Activated naive CD4-positive, alpha-beta T cell treated with anti-CD3 and anti-CD28 coated beads, Interleukin-2, amount 50 U/mL, for 16 hours (primary cell): ENCODE measurements around the gene ASGR2.
"Not testable (repeated sequence)": the region's sequence is repeated elsewhere in the genome, so short reads cannot be mapped to it uniquely, and the experiment has no call there.

ENCODE experiments used
- DNase-seq: peaks from one replicate; pipeline ENCODE4 v3.0.0-alpha.2; 2020

The ASGR2 gene

GRCh38 chr17:7124923-7125322, 10.3 kb upstream of the ASGR2 start:
- no peak for DNase-seq

GRCh38 chr17:7123844-7124243, 9.2 kb upstream of the ASGR2 start:
- DNase-seq = no peak

GRCh38 chr17:7122381-7122780, 7.8 kb upstream of the ASGR2 start:
- DNase-seq = no peak

GRCh38 chr17:7120635-7121034, 6.0 kb upstream of the ASGR2 start:
- DNase-seq = not testable (repeated sequence)

GRCh38 chr17:7120123-7120522, 5.5 kb upstream of the ASGR2 start:
- no peak for DNase-seq

- no peak for DNase-seq
Measured at GRCh38 chr17:7119314-7119713, 4.7 kb upstream of the ASGR2 start.

- DNase-seq = no peak
Measured at GRCh38 chr17:7114875-7115614, 423 bp upstream of the ASGR2 start.

GRCh38 chr17:7113273-7114071, 1.1 kb downstream of the ASGR2 start:
- DNase-seq = no peak

- DNase-seq = no peak
Measured at GRCh38 chr17:7112510-7113108, 2.0 kb downstream of the ASGR2 start.

- no peak for DNase-seq
Measured at GRCh38 chr17:7111784-7112509, 2.7 kb downstream of the ASGR2 start.

- no peak for DNase-seq
Measured at GRCh38 chr17:7110617-7111306, 3.9 kb downstream of the ASGR2 start.

GRCh38 chr17:7109461-7110322, 4.9 kb downstream of the ASGR2 start:
- no peak for DNase-seq

- no peak for DNase-seq
Measured at GRCh38 chr17:7108981-7109380, 5.6 kb downstream of the ASGR2 start.

GRCh38 chr17:7108560-7108925, 6.1 kb downstream of the ASGR2 start:
- DNase-seq = no peak

GRCh38 chr17:7107795-7108559, 6.6 kb downstream of the ASGR2 start:
- DNase-seq = no peak

GRCh38 chr17:7107012-7107754, 7.4 kb downstream of the ASGR2 start:
- no peak for DNase-seq

- DNase-seq = no peak
Measured at GRCh38 chr17:7102421-7102820, 12.2 kb downstream of the ASGR2 start.

- no peak for DNase-seq
Measured at GRCh38 chr17:7101531-7101930, 13.1 kb downstream of the ASGR2 start.

GRCh38 chr17:7100641-7101379, 13.8 kb downstream of the ASGR2 start:
- not testable (repeated sequence) for DNase-seq
